ENCODE data around the gene PLPPR3.

PLPPR3 gene

GRCh38 chr19:797528-798414 lies 24.0 kb downstream of the PLPPR3 start:
- DNase-seq (ENCODE audit: low read depth in 3 of 3) = peak; percentile 83 to 85 (median 84)

- peak; percentile 97 to 100 (median 98) for DNase-seq (ENCODE audit: low read depth in 3 of 3)
Observed at GRCh38 chr19:796692-797527, 24.8 kb downstream of the PLPPR3 start, which contains the start of gene PTBP1. PTBP1 (plus strand) TSS chr19:797452; CDS start chr19:797498, 46 bp downstream.

- no peak for DNase-seq (ENCODE audit: low read depth in 3 of 3)
Observed at GRCh38 chr19:795691-796581, 25.8 kb downstream of the PLPPR3 start.

DNA sequence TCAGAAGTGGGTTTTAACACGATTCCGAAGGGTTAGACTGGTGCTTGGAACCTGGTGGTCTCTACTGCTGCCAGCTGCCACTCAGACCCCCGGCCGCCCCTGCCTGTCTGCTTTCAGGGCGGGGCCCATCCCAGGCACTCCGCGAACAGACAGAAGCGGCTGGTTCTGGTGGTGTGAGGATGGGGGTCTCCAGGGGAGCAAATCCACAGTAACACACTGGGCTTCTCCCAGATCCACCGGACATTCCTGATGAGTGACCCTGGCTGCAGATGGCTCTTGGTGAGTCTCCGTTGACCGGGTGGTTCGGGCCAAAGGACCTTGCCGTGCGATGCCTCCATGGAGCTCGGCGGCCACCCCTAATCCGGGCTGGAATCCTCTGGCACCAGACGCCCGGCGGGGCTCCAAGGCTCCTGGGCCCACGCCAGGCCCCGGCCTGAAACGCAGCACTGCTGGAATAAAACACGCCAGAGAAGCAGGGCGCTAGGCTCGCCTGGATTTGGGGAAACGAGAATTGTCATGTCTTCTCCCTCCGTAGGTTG lies 26.6 kb downstream of the PLPPR3 start:
- no peak for DNase-seq (ENCODE audit: low read depth in 3 of 3)

- DNase-seq (ENCODE audit: low read depth in 3 of 3) = no peak
Observed at GRCh38 chr19:793806-794205, 27.9 kb downstream of the PLPPR3 start.

DNA sequence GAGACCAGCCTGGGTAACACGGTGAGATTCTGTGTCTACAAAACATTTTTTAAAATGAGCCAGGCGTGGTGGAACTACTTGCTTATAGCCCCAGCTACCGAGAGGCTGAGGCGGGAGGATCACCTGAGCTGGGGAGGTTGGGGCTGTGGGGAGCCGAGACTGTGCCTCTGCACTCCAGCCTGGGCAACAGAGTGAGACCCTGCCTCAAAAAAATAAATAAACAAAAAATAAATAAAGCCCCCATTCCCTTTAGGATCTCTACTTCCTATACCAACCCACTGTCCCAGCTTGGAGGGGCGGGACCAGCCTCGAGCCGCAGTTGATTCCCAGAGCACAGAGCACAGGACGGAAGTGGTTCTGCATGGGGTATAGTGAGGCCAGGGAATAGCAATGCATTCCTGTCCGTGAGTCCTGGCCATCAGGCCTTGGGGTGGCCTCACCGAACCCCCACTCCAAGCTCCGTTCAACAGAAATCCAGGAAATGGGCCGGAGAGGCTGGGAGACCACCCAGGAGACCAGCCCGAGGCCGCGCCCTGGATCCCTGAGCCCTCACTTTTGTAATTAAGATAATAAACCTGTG lies 29.4 kb downstream of the PLPPR3 start:
- no peak for DNase-seq (ENCODE audit: low read depth in 3 of 3)

DNA sequence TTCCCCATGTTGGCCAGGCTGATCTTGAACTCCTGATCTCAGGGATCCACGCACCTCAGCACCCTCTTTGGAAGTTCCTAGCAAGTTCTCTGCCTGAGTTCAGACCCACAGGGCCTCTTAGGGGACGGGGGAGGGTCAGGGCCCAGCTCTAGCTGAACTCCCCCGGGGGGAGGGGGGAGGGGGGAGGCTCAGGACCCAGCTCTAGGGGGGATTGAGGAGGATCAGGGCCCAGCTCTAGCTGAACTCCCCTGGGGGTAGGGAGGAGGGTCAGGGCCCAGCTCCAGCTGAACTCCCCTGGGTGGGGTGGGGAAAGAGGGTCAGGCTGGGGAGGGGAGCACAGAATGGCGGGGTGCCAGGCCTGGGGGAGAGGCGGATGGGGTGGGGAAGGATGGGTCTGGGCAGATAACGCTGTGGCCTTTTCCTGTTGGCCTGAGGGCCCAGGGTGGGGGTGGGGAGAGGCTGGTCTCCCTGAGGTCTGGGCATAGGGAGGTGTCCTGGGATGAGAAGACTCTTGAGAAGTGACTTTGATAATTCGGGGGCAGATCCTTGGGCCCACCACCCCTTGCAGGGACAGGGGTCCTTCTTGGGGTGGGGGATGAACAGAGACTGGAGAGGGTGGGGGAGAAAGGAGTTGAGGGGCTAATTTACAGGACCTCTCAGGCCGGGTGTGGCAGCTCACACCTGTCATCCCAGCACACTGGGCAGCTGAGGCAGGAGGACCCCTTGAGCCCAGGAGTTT lies 30.0 kb downstream of the PLPPR3 start:
- DNase-seq (ENCODE audit: low read depth in 3 of 3) = no peak

DNA sequence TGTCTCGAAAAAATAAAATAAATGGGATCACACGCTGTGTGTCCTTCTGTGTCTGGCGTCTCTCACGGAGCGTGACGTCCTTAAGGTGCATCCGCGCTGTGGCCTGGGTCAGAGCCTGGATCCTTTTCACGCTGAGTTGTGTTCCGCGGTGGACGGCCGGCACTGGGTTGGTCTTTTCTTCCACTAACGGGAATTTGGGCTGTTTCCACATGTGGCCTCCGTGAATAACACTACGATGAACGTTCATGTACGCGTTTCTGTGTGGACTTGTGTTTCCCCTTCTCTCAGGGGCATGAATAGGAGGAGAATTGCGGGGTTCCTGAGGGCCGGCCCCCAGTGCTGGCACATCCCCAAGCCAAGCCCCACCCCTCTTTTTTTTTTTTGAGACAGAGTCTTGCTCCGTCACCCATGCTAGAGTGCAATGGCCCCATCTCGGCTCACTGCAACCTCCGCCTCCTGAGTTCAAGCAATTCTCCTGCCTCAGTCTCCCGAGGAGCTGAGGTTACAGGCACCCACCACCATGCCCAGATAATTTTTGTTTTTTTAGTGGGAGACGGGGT lies 30.7 kb downstream of the PLPPR3 start:
- DNase-seq (ENCODE audit: low read depth in 3 of 3) = no peak

DNA sequence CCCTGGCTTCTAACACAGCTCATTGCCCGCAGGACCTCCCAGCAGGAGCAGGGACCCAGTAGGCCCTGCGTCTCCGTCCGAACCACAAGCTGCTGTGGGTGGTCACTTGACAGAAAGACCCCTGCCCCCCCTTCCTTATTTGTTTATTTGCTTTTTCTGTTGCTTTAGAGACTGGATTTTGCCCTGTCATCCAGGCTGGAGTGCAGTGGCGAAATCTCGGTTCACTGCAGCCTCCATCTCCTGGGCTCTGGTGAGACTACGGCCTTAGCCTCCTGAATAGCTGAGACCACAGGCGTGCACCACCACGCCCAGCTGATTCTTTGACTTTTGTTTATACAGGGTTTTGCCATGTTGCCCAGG lies 32.1 kb downstream of the PLPPR3 start:
- DNase-seq (ENCODE audit: low read depth in 3 of 3) = no peak

- DNase-seq (ENCODE audit: low read depth in 3 of 3) = no peak
Observed at GRCh38 chr19:788983-789700, 32.6 kb downstream of the PLPPR3 start.

DNA sequence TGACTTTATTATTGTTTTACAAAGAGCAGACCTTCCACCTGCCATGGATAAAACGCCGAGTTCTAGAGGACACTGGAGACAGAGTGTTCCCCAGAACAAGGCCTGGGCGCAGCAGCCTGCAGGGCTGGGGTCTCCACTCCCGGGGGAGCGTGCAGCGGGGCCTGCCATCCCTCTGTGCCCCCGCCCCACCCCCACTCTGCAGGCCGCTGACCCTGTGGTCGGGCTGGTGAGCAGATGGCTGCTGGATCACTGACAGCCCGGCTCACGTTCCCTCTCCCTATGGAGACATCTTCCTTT lies 33.1 kb downstream of the PLPPR3 start:
- DNase-seq (ENCODE audit: low read depth in 3 of 3) = no peak

GRCh38 chr19:787536-787935 lies 34.2 kb downstream of the PLPPR3 start:
- no peak for DNase-seq (ENCODE audit: low read depth in 3 of 3)

- DNase-seq (ENCODE audit: low read depth in 3 of 3) = no peak
Observed at GRCh38 chr19:784541-784940, 37.2 kb downstream of the PLPPR3 start.

DNA sequence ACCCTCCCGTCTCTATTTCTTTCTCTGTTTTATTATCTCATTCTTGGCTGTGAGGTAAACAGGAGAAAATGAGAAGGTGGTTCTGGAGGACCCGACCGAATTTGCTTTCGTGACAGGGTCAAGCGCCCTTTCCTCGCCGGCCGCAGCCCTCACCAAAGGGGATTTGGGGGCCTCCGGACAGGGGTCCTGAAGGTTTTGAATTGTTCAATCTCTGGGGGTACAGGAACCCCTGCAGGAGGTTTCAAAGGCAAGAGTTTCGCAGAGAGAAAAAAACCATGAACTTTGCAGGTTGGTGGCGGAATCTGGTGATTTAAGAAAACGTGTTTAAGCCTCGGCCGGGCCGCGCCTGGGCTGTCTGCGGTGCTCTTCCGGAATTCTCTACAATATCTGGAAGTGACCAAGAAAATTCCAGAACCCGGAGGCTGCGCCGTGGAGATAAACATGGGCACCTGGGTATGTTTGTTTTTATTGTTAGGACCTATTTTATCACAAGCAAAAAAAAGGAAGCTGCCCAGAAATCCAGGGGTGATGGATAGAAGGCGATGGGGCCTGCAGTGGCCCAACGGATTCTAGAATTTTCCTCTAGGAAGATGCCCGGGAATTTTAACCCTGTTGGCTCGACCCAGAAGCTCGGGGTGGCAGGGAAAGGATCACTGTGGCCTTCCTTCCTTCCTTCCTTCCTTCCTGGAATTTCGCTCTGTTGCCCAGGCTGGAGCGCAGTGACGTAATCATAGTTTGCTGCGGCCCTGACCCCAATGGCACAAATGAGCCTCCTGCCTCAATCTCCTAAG lies 38.7 kb downstream of the PLPPR3 start:
- no peak for DNase-seq (ENCODE audit: low read depth in 3 of 3)

DNA sequence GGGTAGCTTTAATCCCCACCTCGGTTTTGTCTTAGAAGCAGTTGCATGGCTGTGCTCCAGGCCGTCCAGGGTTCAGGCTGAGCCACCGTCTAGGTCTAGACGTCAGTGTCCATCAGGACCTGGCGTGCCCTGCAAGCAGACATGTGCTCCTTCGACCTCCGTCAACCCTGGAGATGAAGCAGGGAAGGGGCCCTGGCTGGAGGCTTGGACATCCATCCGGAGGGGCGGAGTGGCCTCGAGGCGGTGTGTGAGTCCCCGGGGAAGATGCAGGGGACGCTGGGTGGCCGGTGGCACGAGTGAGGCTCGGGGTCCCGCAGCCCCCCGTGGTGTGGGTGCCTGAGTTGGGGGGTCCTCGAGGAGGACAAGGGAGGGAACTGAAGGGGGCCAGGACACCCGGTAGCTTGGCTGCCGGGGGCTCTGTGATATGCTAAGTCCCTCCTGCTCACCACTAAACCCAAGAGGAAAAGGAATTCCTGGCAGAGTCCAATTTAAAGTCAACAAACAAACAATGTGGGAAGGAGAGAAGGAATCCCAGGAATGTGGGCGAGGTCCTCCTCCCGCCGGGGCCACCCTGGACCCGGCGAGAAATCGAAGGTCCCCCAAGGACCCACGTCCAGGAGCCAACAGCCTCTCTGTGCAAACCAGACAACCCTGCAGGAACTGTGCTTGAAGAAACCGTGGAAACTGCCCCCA lies 39.4 kb downstream of the PLPPR3 start:
- no peak for DNase-seq (ENCODE audit: low read depth in 3 of 3)

GRCh38 chr19:781800-782184 lies 40.0 kb downstream of the PLPPR3 start:
- no peak for DNase-seq (ENCODE audit: low read depth in 3 of 3)

DNA sequence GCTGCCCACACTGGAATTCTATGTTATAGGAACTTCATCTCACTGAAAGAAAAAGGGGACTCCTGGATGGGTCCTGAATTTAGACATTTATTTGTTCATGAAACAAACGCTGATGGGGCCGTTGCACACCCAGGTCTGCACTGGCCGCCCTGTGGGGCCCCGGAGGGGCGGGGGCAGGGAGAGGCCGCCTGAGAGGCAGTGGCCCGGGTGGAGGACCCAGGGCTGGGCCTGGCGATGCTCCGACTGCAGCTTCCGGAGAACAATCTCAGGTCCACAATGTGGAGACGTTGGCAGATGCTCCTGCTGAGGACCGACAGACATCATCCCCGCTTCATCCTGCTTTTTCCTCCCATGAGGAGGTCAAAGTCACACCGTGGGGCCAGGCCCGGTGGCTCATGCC lies 40.8 kb downstream of the PLPPR3 start:
- no peak for DNase-seq (ENCODE audit: low read depth in 3 of 3)

Measured in stimulated activated CD4-positive, alpha-beta T cell treated with anti-CD3 and anti-CD28 coated beads, TNF-alpha, amount 100 ng/mL, for 48 hours (primary cell).